Spinal cord (tissue), 10 donors: Measurements from ENCODE around the gene ZBP1. TPM values are rescaled to one million over a fixed set of nuclear protein-coding genes. Genes with fewer than 3 reads are reported as not detected.

Experiments used
- DNase-seq, 6 donors: peaks; one replicate each; pipeline versions ENCODE4 v3.0.0 to v3.0.0-alpha.2; 2013 to 2015; ENCODE audit warnings: low spot score in 6 of 6, low read depth in 4 of 6
- H3K27ac ChIP-seq: one replicate; pipeline ENCODE4 v1.5.1; 2013; ENCODE audit warnings: low read depth, low read length, control low read depth
- H3K27me3 ChIP-seq: one replicate; pipeline ENCODE4 v1.6.1; 2013; ENCODE audit warnings: low read length; ENCODE audit not compliant: control insufficient read depth, insufficient read depth
- H3K36me3 ChIP-seq: one replicate; pipeline ENCODE4 v1.6.1; 2013; ENCODE audit warnings: low read length; ENCODE audit not compliant: control insufficient read depth, insufficient read depth
- H3K4me1 ChIP-seq: one replicate; pipeline ENCODE4 v1.6.1; 2013; ENCODE audit warnings: low read length; ENCODE audit not compliant: control insufficient read depth, insufficient read depth
- H3K4me3 ChIP-seq: one replicate; pipeline ENCODE4 v1.5.1; 2013; ENCODE audit warnings: low read depth, low read length, control low read depth
- H3K9me3 ChIP-seq: one replicate; pipeline ENCODE4 v1.6.1; 2013; ENCODE audit warnings: low read length; ENCODE audit not compliant: control insufficient read depth, insufficient read depth
- WGBS: methylation state at CpG from one replicate; pipeline ENCODE4 v1.1.5; 2013; ENCODE audit warnings: missing lambda C conversion rate; ENCODE audit not compliant: insufficient coverage; 5-methylcytosine and 5-hydroxymethylcytosine counted together
- polyA plus RNA-seq, 2 donors: library from polyadenylated mRNA; unstranded; fragments of 120-200 nt; gene quantifications; one replicate each; pipeline ENCODE4 v1.2.1, GENCODE V29; 2013; ENCODE audit not compliant: insufficient read length in 2 of 2
- total RNA-seq, 2 donors: library from RNA; depleted of rRNA in 1 of 2; stranded (reverse); fragments of 120-200 nt in 1 of 2; fragments of >200 nt in 1 of 2; gene quantifications; one replicate each; pipeline versions ENCODE4 v1.2.3 to v1.2.4, GENCODE V29; 2013 to 2014
- donor health status: healthy.

Gene ZBP1
- total and polyA plus RNA-seq, 4 donors: 0.06 to 0.20 (median 0.14) TPM; not detected in 1

- 86% methylated on average over 2 of the region's 2 CpGs for WGBS
Measured at GRCh38 chr20:57601211-57601570, 19.0 kb downstream of the ZBP1 start.

GRCh38 chr20:57600320-57601210 is 19.7 kb downstream of the ZBP1 start:
- no peak overlapping the region for H3K4me3 ChIP-seq
- peaks cover 13% of the 10 kb centered on the region for H3K4me1 ChIP-seq
- H3K9me3 ChIP-seq: no peaks in the 10 kb centered on the region
- 93% methylated on average over 6 of the region's 13 CpGs for WGBS
- no peaks in the 10 kb centered on the region for H3K36me3 ChIP-seq
- H3K27me3 ChIP-seq: peaks cover 2% of the 10 kb centered on the region
- peak in 1 of 6 donors; percentile 45 for DNase-seq
- H3K27ac ChIP-seq: no peak overlapping the region

More at GRCh38 chr20:57601211-57601570, 19.0 kb downstream of the ZBP1 start:
- no peak overlapping the region for H3K27ac ChIP-seq
- peaks cover 2% of the 10 kb centered on the region for H3K27me3 ChIP-seq
- no peak for DNase-seq
- H3K4me1 ChIP-seq: peaks cover 13% of the 10 kb centered on the region
- no peaks in the 10 kb centered on the region for H3K36me3 ChIP-seq
- no peaks in the 10 kb centered on the region for H3K9me3 ChIP-seq
- no peak overlapping the region for H3K4me3 ChIP-seq

GRCh38 chr20:57598491-57598890 is 21.7 kb downstream of the ZBP1 start:
- Histone ChIP-seq H3K4me3 (no peak overlapping the region), H3K27me3 (peaks cover 4% of the 10 kb centered on the region), H3K36me3 (no peaks in the 10 kb centered on the region), H3K4me1 (peaks cover 18% of the 10 kb centered on the region), H3K9me3 (no peaks in the 10 kb centered on the region), H3K27ac (no peak overlapping the region)
- no peak for DNase-seq
- WGBS: 83% methylated on average over 3 of the region's 5 CpGs

GRCh38 chr20:57598060-57598459 is 22.2 kb downstream of the ZBP1 start:
- Histone ChIP-seq H3K9me3 (no peaks in the 10 kb centered on the region), H3K27ac (no peak overlapping the region), H3K4me1 (peaks cover 18% of the 10 kb centered on the region), H3K4me3 (no peak overlapping the region), H3K27me3 (peaks cover 4% of the 10 kb centered on the region), H3K36me3 (no peaks in the 10 kb centered on the region)
- WGBS: 41% methylated on average over 6 of the region's 10 CpGs
- DNase-seq: no peak

GRCh38 chr20:57596998-57597939 is 23.0 kb downstream of the ZBP1 start:
- peaks cover 18% of the 10 kb centered on the region for H3K4me1 ChIP-seq
- peak in 2 of 6 donors; percentile 79 for DNase-seq
- H3K27ac ChIP-seq: no peak overlapping the region
- H3K36me3 ChIP-seq: no peaks in the 10 kb centered on the region
- no peak overlapping the region for H3K4me3 ChIP-seq
- 17% methylated on average over 36 of the region's 39 CpGs for WGBS
- peaks cover 4% of the 10 kb centered on the region for H3K27me3 ChIP-seq
- H3K9me3 ChIP-seq: no peaks in the 10 kb centered on the region

GRCh38 chr20:57596358-57596757 is 23.9 kb downstream of the ZBP1 start:
- DNase-seq: no peak
- no peak overlapping the region for H3K27ac ChIP-seq
- peaks cover 4% of the 10 kb centered on the region for H3K27me3 ChIP-seq
- no peaks in the 10 kb centered on the region for H3K9me3 ChIP-seq
- WGBS: 75% methylated on average over 8 of the region's 11 CpGs
- H3K4me1 ChIP-seq: peaks cover 18% of the 10 kb centered on the region
- H3K4me3 ChIP-seq: no peak overlapping the region
- H3K36me3 ChIP-seq: no peaks in the 10 kb centered on the region

- 83% methylated on average over 24 of the region's 25 CpGs for WGBS
- Histone ChIP-seq H3K4me1 (peaks cover 18% of the 10 kb centered on the region), H3K27ac (no peak overlapping the region), H3K27me3 (peaks cover 4% of the 10 kb centered on the region), H3K4me3 (no peak overlapping the region), H3K36me3 (no peaks in the 10 kb centered on the region), H3K9me3 (no peaks in the 10 kb centered on the region)
- no peak for DNase-seq
Measured at GRCh38 chr20:57595041-57596030, 24.9 kb downstream of the ZBP1 start.

DNA sequence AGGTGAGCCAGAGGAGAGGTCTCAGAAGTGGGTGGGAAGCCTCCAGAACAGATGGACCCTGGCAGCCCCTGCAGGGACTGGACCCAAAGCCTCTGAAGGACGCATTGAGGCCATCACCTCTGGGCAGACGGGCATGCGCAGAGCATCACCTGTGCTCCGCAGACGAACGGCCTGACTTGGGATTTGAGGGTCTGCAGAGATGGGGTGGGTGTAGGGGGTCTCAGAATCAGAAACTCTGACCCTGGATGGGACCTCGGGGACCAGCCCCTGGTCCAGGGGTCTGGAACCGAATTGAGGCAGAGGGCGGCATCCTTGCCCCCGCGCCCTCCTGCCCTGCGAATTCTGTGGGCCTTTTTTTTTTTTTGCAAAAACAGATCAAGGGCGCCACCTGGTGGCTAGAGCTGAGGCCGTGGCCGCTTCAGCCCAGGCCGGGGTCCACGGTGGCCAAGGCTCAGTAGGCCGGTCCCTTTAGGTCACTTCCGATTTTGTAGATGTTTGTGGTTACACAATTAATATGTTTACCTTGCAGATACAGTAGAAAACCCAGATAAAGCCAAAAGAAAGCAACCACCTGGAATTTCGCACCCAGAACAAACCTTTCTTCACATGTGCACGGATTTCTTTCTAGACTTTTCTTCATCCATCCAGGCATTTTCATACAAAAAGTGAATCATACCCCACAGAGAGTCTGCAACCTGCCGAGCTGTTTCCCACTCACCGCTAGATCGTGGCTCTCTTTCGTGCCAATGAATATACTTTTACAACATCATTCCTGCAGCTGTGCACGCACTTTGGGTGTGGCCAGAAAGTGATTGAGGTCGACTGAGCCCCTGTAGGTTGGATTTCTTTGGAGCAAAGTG is 25.9 kb downstream of the ZBP1 start:
- Histone ChIP-seq H3K4me1 (peaks cover 18% of the 10 kb centered on the region), H3K4me3 (no peak overlapping the region), H3K36me3 (no peaks in the 10 kb centered on the region), H3K27ac (no peak overlapping the region), H3K9me3 (no peaks in the 10 kb centered on the region), H3K27me3 (peaks cover 4% of the 10 kb centered on the region)
- DNase-seq: peak in 2 of 6 donors; percentile 65 to 75
- WGBS: 48% methylated on average over 19 of the region's 27 CpGs
